HuH-7 (cell line): ENCODE results near the gene CES4A.
"Not testable (repeated sequence)": the region's sequence is repeated elsewhere in the genome, so short reads cannot be mapped to it uniquely, and the experiment has no call there.

ENCODE experiments used
- DNase-seq: peaks from one replicate; pipeline ENCODE4 v3.0.0; 2011; ENCODE audit warnings: low spot score

Gene CES4A

GRCh38 chr16:67022531-67023214 lies 34.3 kb downstream of the CES4A start:
- DNase-seq: no peak

- DNase-seq: no peak
Observed at GRCh38 chr16:67023689-67024088, 35.3 kb downstream of the CES4A start.

- DNase-seq: no peak
Observed at GRCh38 chr16:67024384-67025209, 36.2 kb downstream of the CES4A start.

GRCh38 chr16:67025210-67025550 lies 36.8 kb downstream of the CES4A start:
- DNase-seq: no peak

GRCh38 chr16:67026570-67026969 lies 38.2 kb downstream of the CES4A start:
- no peak for DNase-seq

DNA sequence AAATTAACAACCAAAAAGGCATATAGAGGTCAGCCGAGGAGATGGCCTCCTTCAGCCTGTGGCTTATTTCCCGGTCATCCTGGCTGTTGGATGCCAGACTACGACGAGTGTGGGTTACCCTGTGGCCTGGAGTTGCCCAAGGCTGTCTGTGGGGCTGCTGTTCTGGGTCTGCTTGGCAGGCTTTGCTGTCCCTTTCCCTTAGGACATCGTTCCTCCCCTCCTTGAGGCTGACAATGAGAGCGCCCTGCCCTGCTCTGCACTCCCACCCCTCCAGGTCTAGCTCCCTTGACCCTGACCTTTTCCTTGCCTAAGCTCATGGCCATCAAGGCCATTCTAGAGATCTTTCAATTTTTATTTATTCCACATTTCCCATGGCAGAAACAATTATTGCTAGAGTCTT lies 38.7 kb downstream of the CES4A start:
- no peak for DNase-seq

DNA sequence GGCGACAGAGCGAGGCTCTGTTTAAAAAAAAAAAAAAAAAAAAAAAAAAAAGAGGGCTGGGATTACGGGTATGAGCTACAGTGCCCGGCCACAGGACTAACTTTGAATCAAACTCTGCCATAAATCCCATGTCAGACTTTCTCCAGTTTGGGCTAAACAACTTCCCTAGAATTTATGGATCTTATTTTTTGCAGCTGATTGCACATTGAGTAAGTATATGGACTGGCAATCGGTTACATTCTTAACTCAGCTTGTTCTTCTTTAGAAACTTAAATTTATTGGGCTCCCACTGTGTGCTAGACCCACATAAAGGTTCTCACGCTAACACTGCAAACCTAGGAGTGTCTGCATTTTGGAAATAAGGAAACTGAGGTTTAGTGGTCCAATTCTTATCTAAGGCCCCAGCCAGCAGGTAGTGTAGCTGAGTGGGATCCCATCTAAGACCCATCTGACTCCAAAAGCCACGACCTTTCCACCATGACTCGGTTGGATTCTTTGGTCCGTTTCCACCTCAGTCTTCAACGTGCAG lies 39.8 kb downstream of the CES4A start:
- DNase-seq: no peak

- peak; percentile 95 for DNase-seq
Observed at GRCh38 chr16:67028696-67029253, 40.4 kb downstream of the CES4A start, which contains the start of gene CBFB. TSS of gene CBFB (plus strand) at chr16:67029149. CDS start at chr16:67029408, 259 bp downstream.

- no peak for DNase-seq
Observed at GRCh38 chr16:67029254-67030096, 41.1 kb downstream of the CES4A start.

- no peak for DNase-seq
Observed at GRCh38 chr16:67030221-67030962, 42.0 kb downstream of the CES4A start.

- DNase-seq: no peak
Observed at GRCh38 chr16:67034487-67034886, 46.1 kb downstream of the CES4A start.

GRCh38 chr16:67035364-67035763 lies 47.0 kb downstream of the CES4A start:
- no peak for DNase-seq

GRCh38 chr16:67036323-67036741 lies 47.9 kb downstream of the CES4A start:
- no peak for DNase-seq

GRCh38 chr16:67039260-67040020 lies 51.1 kb downstream of the CES4A start:
- DNase-seq: no peak

DNA sequence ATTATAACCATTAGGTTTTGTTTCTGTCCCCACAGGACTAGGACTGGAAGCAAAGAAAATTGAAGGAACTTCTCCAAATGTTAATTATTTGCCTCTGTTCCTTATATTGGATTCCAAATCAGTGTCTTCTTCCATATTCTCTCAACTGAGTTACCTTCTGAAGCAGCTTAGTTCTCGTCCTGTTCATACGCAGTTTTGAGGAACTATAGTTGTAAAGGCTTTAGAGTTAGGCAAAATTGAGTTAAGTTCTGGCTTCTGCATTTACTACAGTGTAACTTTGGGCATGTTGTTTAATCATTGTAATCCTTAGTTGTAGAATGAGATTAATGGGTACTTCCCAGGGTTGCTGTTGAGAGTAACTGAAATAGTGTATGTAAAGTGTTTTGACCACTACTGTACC lies 51.8 kb downstream of the CES4A start:
- no peak for DNase-seq

GRCh38 chr16:67040906-67041305 lies 52.5 kb downstream of the CES4A start:
- DNase-seq: no peak

- not testable (repeated sequence) for DNase-seq
Observed at GRCh38 chr16:67041520-67041919, 53.1 kb downstream of the CES4A start.

GRCh38 chr16:67043420-67043819 lies 55.0 kb downstream of the CES4A start:
- no peak for DNase-seq

GRCh38 chr16:67050796-67051195 lies 62.4 kb downstream of the CES4A start:
- DNase-seq: no peak

GRCh38 chr16:67052399-67052798 lies 64.0 kb downstream of the CES4A start:
- no peak for DNase-seq
